Measurements from ENCODE around the gene P3H2. TPM values are rescaled to one million over a fixed set of nuclear protein-coding genes. Genes with fewer than 3 reads are reported as not detected.
A peak's percentile ranks its signal among the peaks of the same experiment; 100 is the strongest.

P3H2 gene
- total RNA-seq, 1 experiment from 2014 or later, result 0.76 TPM

DNA sequence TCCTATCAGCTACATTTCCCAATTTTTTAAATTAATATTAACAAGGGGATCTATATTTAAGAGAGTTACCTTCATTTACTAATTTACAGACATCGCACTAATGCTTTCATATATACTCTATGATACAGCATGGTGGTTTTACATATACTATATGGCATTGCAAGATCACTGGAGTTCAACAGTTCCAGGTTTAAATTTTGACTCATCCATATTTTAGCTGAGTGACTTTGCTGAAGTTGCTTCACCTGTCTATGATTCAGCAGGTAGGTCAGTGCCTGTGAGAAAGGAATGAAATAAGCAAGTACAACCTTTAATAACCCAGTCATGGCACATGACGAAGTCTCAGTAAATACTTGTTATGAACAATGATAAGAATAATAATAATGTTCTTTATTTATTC, 211.1 kb downstream of the P3H2 start:
- Histone ChIP-seq H3K9me2 (ENCODE audit: insufficient read depth) (no peaks in the 10 kb centered on the region), H3K9me3 (ENCODE audit: control insufficient read depth in 1 of 2, insufficient read depth in 1 of 2, low read depth in 1 of 2, low read length in 2 of 2) (no peaks in the 10 kb centered on the region), H3K4me1 (ENCODE audit: control insufficient read depth in 1 of 2, insufficient read depth in 2 of 2, low read length in 2 of 2) (peaks cover 0 to 20% of the 10 kb centered on the region in 2 experiments; a peak in 2 of 4 replicates), H2AFZ (ENCODE audit: low read depth, low read length, poor library complexity, severe bottlenecking) (no peak overlapping the region), H4K20me1 (ENCODE audit: insufficient read depth) (no peaks in the 10 kb centered on the region), H3K27ac (ENCODE audit: low read depth, low read length) (no peak overlapping the region), H3K9ac (ENCODE audit: low read length) (no peak overlapping the region), H3K79me2 (ENCODE audit: insufficient read depth, low read length) (no peaks in the 10 kb centered on the region), H3K4me3 (replicated peaks in 1 of 2; ENCODE audit: low read depth in 1 of 2, low read length in 2 of 2) (no peak overlapping the region), H3K36me3 (ENCODE audit: control insufficient read depth in 1 of 2, insufficient read depth in 2 of 2, low read length in 2 of 2) (no peaks in the 10 kb centered on the region), H3K27me3 (ENCODE audit: insufficient read depth, low read length) (no peaks in the 10 kb centered on the region), H3K4me2 (ENCODE audit: low read length) (no peak overlapping the region)
- no peak for TF ChIP-seq MAX (IDR thresholded peaks at IDR 0.05)
- TF ChIP-seq CEBPB (IDR thresholded peaks at IDR 0.05; ENCODE audit: low read depth), result peak; percentile 51; the same call in 1 of the 2 replicates
- TF ChIP-seq FOSL1 (IDR thresholded peaks at IDR 0.05; ENCODE audit: low read depth), result 0 out of 2 replicates have a peak, but pooled peaks have one; percentile 19
- TF ChIP-seq JUND (IDR thresholded peaks at IDR 0.05), result 0 out of 2 replicates have a peak, but pooled peaks have one; percentile 29
- DNase-seq (ENCODE audit: low read depth, low spot score), result no peak
- no peak for ATAC-seq
- intact Hi-C loops (cut with micrococcal nuclease), result no loop called here
- no TSS peak for BruUV-seq (replicated peaks)
- ChIA-PET CTCF (interaction anchor here (0.6 kb wide), 1 partner anchor 38 kb away, joined by 3 read pairs; no protein-coding TSS in a partner anchor), RAD21 (ENCODE audit: low non-redundant PET in 1 of 2, low total read pairs in 2 of 2, uncharacterized antibody in 2 of 2, unreplicated experiment in 2 of 2) (no interaction called here), POLR2A (no interaction called here)

DNA sequence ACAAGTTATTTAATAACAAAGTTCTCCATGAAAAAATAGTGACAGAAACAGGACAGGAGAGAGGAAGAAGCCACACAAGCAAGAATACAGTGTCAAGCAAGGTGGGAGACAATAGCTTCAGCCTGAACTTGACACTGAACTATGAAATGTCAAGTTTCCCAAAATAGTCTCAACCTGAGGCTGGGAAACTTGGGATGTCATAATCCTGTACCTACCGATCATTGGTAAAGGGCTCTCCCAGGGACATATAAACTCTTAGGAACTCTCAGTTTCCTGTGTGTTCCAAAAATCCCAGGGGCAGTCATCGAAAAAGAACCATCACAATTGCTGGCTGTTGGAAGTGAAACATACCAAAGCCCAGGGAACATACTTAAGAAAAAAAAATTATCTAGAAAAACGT, 211.6 kb downstream of the P3H2 start:
- ChIA-PET CTCF (interaction anchor here (0.6 kb wide), 1 partner anchor 38 kb away, joined by 3 read pairs; no protein-coding TSS in a partner anchor), RAD21 (ENCODE audit: low non-redundant PET in 1 of 2, low total read pairs in 2 of 2, uncharacterized antibody in 2 of 2, unreplicated experiment in 2 of 2) (no interaction called here), POLR2A (no interaction called here)
- ATAC-seq (no peak), DNase-seq (ENCODE audit: low read depth, low spot score) (no peak)
- Histone ChIP-seq H3K79me2 (ENCODE audit: insufficient read depth, low read length) (no peaks in the 10 kb centered on the region), H3K36me3 (ENCODE audit: control insufficient read depth in 1 of 2, insufficient read depth in 2 of 2, low read length in 2 of 2) (no peaks in the 10 kb centered on the region), H3K4me1 (ENCODE audit: control insufficient read depth in 1 of 2, insufficient read depth in 2 of 2, low read length in 2 of 2) (peaks cover 0 to 19% of the 10 kb centered on the region in 2 experiments; a peak in 2 of 4 replicates), H3K9ac (ENCODE audit: low read length) (no peak overlapping the region), H2AFZ (ENCODE audit: low read depth, low read length, poor library complexity, severe bottlenecking) (no peak overlapping the region), H3K27me3 (ENCODE audit: insufficient read depth, low read length) (no peaks in the 10 kb centered on the region), H3K27ac (ENCODE audit: low read depth, low read length) (no peak overlapping the region), H3K4me2 (ENCODE audit: low read length) (peak overlapping the region; percentile 23; the same call in 1 of the 2 replicates), H4K20me1 (ENCODE audit: insufficient read depth) (no peaks in the 10 kb centered on the region), H3K9me2 (ENCODE audit: insufficient read depth) (no peaks in the 10 kb centered on the region), H3K4me3 (replicated peaks in 1 of 2; ENCODE audit: low read depth in 1 of 2, low read length in 2 of 2) (no peak overlapping the region), H3K9me3 (ENCODE audit: control insufficient read depth in 1 of 2, insufficient read depth in 1 of 2, low read depth in 1 of 2, low read length in 2 of 2) (no peaks in the 10 kb centered on the region)
- no TSS peak for BruUV-seq (replicated peaks)
- intact Hi-C loops (cut with micrococcal nuclease), result no loop called here
- no peak for TF ChIP-seq ZFX (IDR thresholded peaks at IDR 0.05)
- no peak for TF ChIP-seq ZBTB33 (IDR thresholded peaks at IDR 0.05; ENCODE audit: extremely low read depth, insufficient replicate concordance, low read length)
- TF ChIP-seq ZNF274 (IDR thresholded peaks at IDR 0.05; ENCODE audit: low read depth, low read length), result no peak
- TF ChIP-seq CBX3 (IDR thresholded peaks at IDR 0.05; ENCODE audit: low read depth), result no peak
- no peak for TF ChIP-seq EZH2 (IDR thresholded peaks at IDR 0.05)
- no peak for TF ChIP-seq CEBPB (IDR thresholded peaks at IDR 0.05; ENCODE audit: low read depth)
- TF ChIP-seq SRF (IDR thresholded peaks at IDR 0.05; ENCODE audit: low read depth), result no peak
- TF ChIP-seq SP1 (IDR thresholded peaks at IDR 0.05; ENCODE audit: low read depth), result no peak
- TF ChIP-seq POLR2AphosphoS5 (IDR thresholded peaks at IDR 0.05; ENCODE audit: low read depth, low read length), result no peak
- no peak for TF ChIP-seq JUND (IDR thresholded peaks at IDR 0.05)
- no peak for TF ChIP-seq RAD21 (IDR thresholded peaks at IDR 0.05; ENCODE audit: low read depth)
- TF ChIP-seq EZH2phosphoT487 (IDR thresholded peaks at IDR 0.05; ENCODE audit: borderline replicate concordance), result no peak
- no peak for TF ChIP-seq SIN3A (IDR thresholded peaks at IDR 0.05; ENCODE audit: low read depth)
- TF ChIP-seq ELF1 (IDR thresholded peaks at IDR 0.05; ENCODE audit: borderline replicate concordance, low read depth), result no peak

All from HCT116 (cell line).